K562 (cell line): ENCODE data around the gene ACAA2. TPM values are rescaled to one million over a fixed set of nuclear protein-coding genes. Genes with fewer than 3 reads are reported as not detected.

Experiments
- ATAC-seq: fragments of 200-7000 bp; cut with Tn5 transposase; 3 replicates; pipeline ENCODE4 v1.9.1; 2020; ENCODE audit warnings: moderate library complexity
- BruUV-seq: library from RNA; stranded (reverse); fragments of 400-500 nt; replicated peaks from 2 replicates; lab custom pipeline; 2021; lab: Mats Ljungman, UMichigan
- CTCF ChIA-PET: fragments of 300-600 bp; formaldehyde crosslinking; extraction: SDS; loops from one replicate; lab custom pipeline; 2021; ENCODE audit warnings: low intra/inter-chr PET ratio; lab: Yijun Ruan, JAX
- POLR2A ChIA-PET: fragments of 300-600, 350-650 bp; sonication (Branson Sonifier 250); formaldehyde crosslinking; extraction: SDS; loops from one replicate; lab custom pipeline; 2021; ENCODE audit warnings: antibody characterized with exemption, inconsistent platforms; lab: Yijun Ruan, JAX
- DNase-seq, 4 experiments: peaks; one replicate each; pipeline versions ENCODE4 v3.0.0 to v3.0.0-alpha.2; 2011 to 2018; ENCODE audit warnings: low spot score in 3 of 4, mixed read lengths in 3 of 4; ENCODE audit errors: extremely low read depth in 1 of 4
- FAIRE-seq: peaks from 2 replicates; lab custom pipeline; 2011; peaks lifted over from hg19 to GRCh38; lab: Jason Lieb, UNC
- H2AFZ ChIP-seq: 2 replicates; pipeline ENCODE4 v1.6.0; 2011; ENCODE audit warnings: low read depth, low read length, control low read depth, inconsistent platforms
- H3K27ac ChIP-seq: fragments of 200-600 bp; 3 replicates; pipeline ENCODE4 v1.8.0; 2011; ENCODE audit warnings: low read depth, mild to moderate bottlenecking, control low read depth, inconsistent platforms, low read length, moderate library complexity, mixed read lengths; ENCODE audit errors: extremely low read depth
- H3K27me3 ChIP-seq, 2 experiments: fragments of 300-600 bp in 1 of 2; 2 replicates in 1 of 2; 3 replicates in 1 of 2; pipeline versions ENCODE4 v1.6.0 to v1.8.0; 2011; ENCODE audit warnings: inconsistent platforms in 2 of 2, low read length in 2 of 2, mild to moderate bottlenecking in 1 of 2, mixed read lengths in 1 of 2, moderate library complexity in 1 of 2; ENCODE audit not compliant: control insufficient read depth in 2 of 2, insufficient read depth in 2 of 2
- H3K36me3 ChIP-seq: fragments of 300-600 bp; 3 replicates; pipeline ENCODE4 v1.8.0; 2011; ENCODE audit warnings: mild to moderate bottlenecking, low read length, inconsistent platforms; ENCODE audit not compliant: control insufficient read depth, insufficient read depth
- H3K4me1 ChIP-seq, 2 experiments: fragments of 200-600 bp in 1 of 2; replicated peaks in 1 of 2; 2 replicates in 1 of 2; 3 replicates in 1 of 2; pipeline versions ENCODE4 v1.5.1 to v1.8.0; 2011; ENCODE audit warnings: inconsistent platforms in 2 of 2, low read length in 2 of 2, mild to moderate bottlenecking in 1 of 2, mixed read lengths in 1 of 2, moderate library complexity in 1 of 2; ENCODE audit not compliant: control insufficient read depth in 2 of 2, insufficient read depth in 2 of 2
- H3K4me2 ChIP-seq: 2 replicates; pipeline ENCODE4 v1.6.1; 2011; ENCODE audit warnings: low read length, control low read depth, inconsistent platforms, mixed read lengths; ENCODE audit not compliant: insufficient read depth
- H3K4me3 ChIP-seq: fragments of 200-600 bp; sonication (generic), shearing (Covaris generic); 2 replicates; pipeline ENCODE4 v1.5.1; 2016; ENCODE audit warnings: control low read depth, inconsistent platforms
- H3K79me2 ChIP-seq: fragments of 200-600 bp; 3 replicates; pipeline ENCODE4 v1.8.0; 2011; ENCODE audit warnings: low read length, inconsistent platforms; ENCODE audit not compliant: control insufficient read depth, insufficient read depth
- H3K9ac ChIP-seq, 2 experiments: 2 replicates each; pipeline versions ENCODE4 v1.6.0 to v1.6.1; 2011; ENCODE audit warnings: low read depth in 2 of 2, low read length in 2 of 2, control low read depth in 1 of 2, inconsistent platforms in 1 of 2, mild to moderate bottlenecking in 1 of 2, mixed read lengths in 1 of 2; ENCODE audit not compliant: insufficient read depth in 1 of 2
- H3K9me1 ChIP-seq: one replicate; pipeline ENCODE4 v1.6.0; 2011; ENCODE audit warnings: inconsistent platforms, mild to moderate bottlenecking, low read length, moderate library complexity; ENCODE audit not compliant: control insufficient read depth, insufficient read depth
- H3K9me3 ChIP-seq: replicated peaks from 2 replicates; pipeline ENCODE4 v1.5.1; 2011; ENCODE audit warnings: low read depth, low read length, inconsistent platforms; ENCODE audit not compliant: control insufficient read depth, insufficient read depth
- H4K20me1 ChIP-seq: replicated peaks from 2 replicates; pipeline ENCODE4 v1.6.1; 2011; ENCODE audit warnings: low read length, inconsistent platforms, mixed read lengths; ENCODE audit not compliant: control insufficient read depth, insufficient read depth
- ARNT ChIP-seq, 2 experiments: fragments of 450-650 bp; IDR thresholded peaks; 2 replicates each; pipeline ENCODE4 v1.6.1; 2016; ENCODE audit warnings: mild to moderate bottlenecking in 1 of 2
- ATF3 ChIP-seq, 2 experiments: fragments of 450-650 bp in 1 of 2; sonication (generic) in 1 of 2; formaldehyde crosslinking in 1 of 2; IDR thresholded peaks in 1 of 2; conservative IDR thresholded peaks in 1 of 2; 2 replicates each; pipeline versions ENCODE4 v1.6.1 to v1.8.1; 2016 to 2023; ENCODE audit warnings: mild to moderate bottlenecking in 2 of 2, moderate library complexity in 2 of 2, inconsistent platforms in 1 of 2, missing genetic modification reagents in 1 of 2
- CCAR2 ChIP-seq: fragments of 200-400 bp; formaldehyde crosslinking; IDR thresholded peaks from 2 replicates; pipeline ENCODE4 v1.6.1; 2017; ENCODE audit warnings: mild to moderate bottlenecking, low read depth, low read length
- DIDO1 ChIP-seq: fragments of 450-650 bp; IDR thresholded peaks from 2 replicates; pipeline ENCODE4 v1.6.1; 2016; ENCODE audit warnings: low read depth, missing biosample characterization, missing genetic modification characterization
- FOSL1 ChIP-seq: fragments of 200-800 bp; sonication (Bioruptor generic); conservative IDR thresholded peaks from 2 replicates; pipeline ENCODE4 v1.6.1; 2016; ENCODE audit warnings: missing genetic modification characterization, missing compliant biosample characterization
- FOXO4 ChIP-seq: fragments of 450-650 bp; formaldehyde crosslinking; IDR thresholded peaks from 2 replicates; pipeline ENCODE4 v1.4.0; 2020; ENCODE audit warnings: mild to moderate bottlenecking, moderate library complexity
- HEY1 ChIP-seq: fragments of 250-450 bp; sonication (Bioruptor Pico); IDR thresholded peaks from 2 replicates; pipeline ENCODE4 v1.5.0; 2020; ENCODE audit warnings: mild to moderate bottlenecking, moderate library complexity, borderline replicate concordance
- RFX1 ChIP-seq: fragments of 450-650 bp; IDR thresholded peaks from 2 replicates; pipeline ENCODE4 v1.6.1; 2016; ENCODE audit warnings: mild to moderate bottlenecking, moderate library complexity
- SREBF1 ChIP-seq: fragments of 150-350 bp; IDR thresholded peaks from 2 replicates; pipeline ENCODE4 v1.6.1; 2014; ENCODE audit warnings: antibody characterized with exemption, low read depth, low read length, borderline replicate concordance
- TEAD2 ChIP-seq: fragments of 450-650 bp; IDR thresholded peaks from 2 replicates; pipeline ENCODE4 v1.6.1; 2016; ENCODE audit warnings: missing genetic modification characterization, control low read depth, missing compliant biosample characterization
- THRB ChIP-seq: fragments of 450-650 bp; formaldehyde crosslinking; conservative IDR thresholded peaks from 2 replicates; pipeline ENCODE4 v1.4.0; 2022; ENCODE audit warnings: mild to moderate bottlenecking, missing genetic modification characterization
- ZBTB26 ChIP-seq: fragments of 450-650 bp; formaldehyde crosslinking; IDR thresholded peaks from 2 replicates; pipeline ENCODE4 v1.4.0; 2022; ENCODE audit warnings: missing genetic modification characterization
- ZNF224 ChIP-seq: sonication (generic); formaldehyde crosslinking; IDR thresholded peaks from 2 replicates; pipeline ENCODE4 v1.8.0; 2022; ENCODE audit warnings: mild to moderate bottlenecking, missing genetic modification reagents
- WGBS: fragments of 100-300 bp; shearing (Covaris generic); methylation state at CpG from one replicate; pipeline ENCODE4 v1.1.6; 2016; ENCODE audit warnings: low coverage, mixed read lengths; ENCODE audit not compliant: insufficient coverage; ENCODE audit errors: missing lambda C conversion rate; 5-methylcytosine and 5-hydroxymethylcytosine counted together
- in situ Hi-C: fragments of 300-500 bp; cut with MboI; formaldehyde crosslinking; loops from 4 replicates; pipeline ENCODE4 v1.15.0; 2018; ENCODE audit warnings: inconsistent platforms, mixed read lengths
- intact Hi-C: fragments of 100-400 bp; cut with micrococcal nuclease; formaldehyde crosslinking; loops from 2 replicates; pipeline ENCODE4 v1.14.2; 2022
- polyA plus RNA-seq, 8 experiments: library from polyadenylated mRNA; depleted of rRNA in 4 of 8; stranded (reverse) in 5 of 8; unstranded in 3 of 8; fragments of >200 nt; fragmentation: Nextera tagmentation in 2 of 8; fragmentation: Illumina TruSeq in 1 of 8; extraction: Ambion mirVana in 2 of 8; extraction: Trizol in 1 of 8; gene quantifications; 2 replicates each; pipeline versions ENCODE4 v1.2.1 to v1.2.3, GENCODE V29; 2011 to 2014; ENCODE audit warnings: inconsistent platforms in 1 of 8, missing spikeins in 1 of 8
- total RNA-seq, 7 experiments: library from RNA; depleted of rRNA in 6 of 7; stranded (reverse); fragments of >200 nt in 6 of 7; fragmentation: Illumina TruSeq in 2 of 7; extraction: Trizol in 2 of 7; gene quantifications; 2 replicates each; pipeline versions ENCODE4 v1.2.1 to v1.2.3, GENCODE V29; 2011 to 2021; ENCODE audit warnings: low replicate concordance in 1 of 7

Gene ACAA2
- total and polyA plus RNA-seq, 9 of the 15 experiments (the other 6 are each of a cell fraction or from before 2014, with no cell fraction given) = 13.2 to 31.5 (median 21.7) TPM

GRCh38 chr18:49849331-49850217, 36.2 kb upstream of the ACAA2 start (continued):
- TF ChIP-seq FOSL1 (tag) (peak; percentile 56), ATF3 (IDR thresholded peaks at IDR 0.05) (peak; percentile 40), ATF3 (CRISPR knock-in tag; conservative IDR thresholded peaks at IDR 0.05) (no peak), DIDO1 (tag) (no peak), TEAD2 (no peak), RFX1 (peak; percentile 88), CCAR2 (no peak)

GRCh38 chr18:49848115-49848514, 34.8 kb upstream of the ACAA2 start:
- ChIA-PET CTCF (no interaction called here), POLR2A (no interaction called here)
- FAIRE-seq (no peak), DNase-seq (no peak), ATAC-seq (no peak)
- H3K4me1 ChIP-seq = no peaks in the 10 kb centered on the region; a peak in 1 of 5 replicates
- no peaks in the 10 kb centered on the region for H3K9me3 ChIP-seq
- in situ Hi-C loops (no loop called here), intact Hi-C loops (no loop called here)
- no peaks in the 10 kb centered on the region for H3K79me2 ChIP-seq
- H2AFZ ChIP-seq = no peak overlapping the region
- H3K9ac ChIP-seq = no peak overlapping the region
- no peaks in the 10 kb centered on the region for H3K36me3 ChIP-seq
- no peak overlapping the region for H3K27ac ChIP-seq
- H3K27me3 ChIP-seq = peaks cover 0 to 32% of the 10 kb centered on the region in 2 experiments; a peak in 3 of 5 replicates
- H4K20me1 ChIP-seq = no peaks in the 10 kb centered on the region
- BruUV-seq = no TSS peak
- H3K9me1 ChIP-seq = no peaks in the 10 kb centered on the region
- no peak overlapping the region for H3K4me3 ChIP-seq
- WGBS = 0% methylated on average over 3 of the region's 4 CpGs
- no peak overlapping the region for H3K4me2 ChIP-seq
- TF ChIP-seq HEY1 (CRISPR knock-in tag) (no peak), ARNT (IDR thresholded peaks at IDR 0.05) (no peak), ZNF224 (no peak), FOXO4 (no peak), THRB (CRISPR knock-in tag) (no peak), ZBTB26 (CRISPR knock-in tag) (no peak), SREBF1 (no peak)
